Fibroblast of mammary gland (primary cell): ENCODE results near the gene PLEKHD1.

Source experiments
- DNase-seq: peaks from one replicate; pipeline ENCODE4 v3.0.0-alpha.2; 2010; ENCODE audit warnings: low read depth
- H3K4me3 ChIP-seq: 2 replicates; pipeline ENCODE4 v1.5.1; 2011; ENCODE audit warnings: low read depth, mild to moderate bottlenecking, low read length, moderate library complexity; ENCODE audit not compliant: control insufficient read depth
- CTCF ChIP-seq: conservative IDR thresholded peaks from 2 replicates; pipeline ENCODE4 v1.5.1; 2011; ENCODE audit warnings: low read depth, low read length, inconsistent platforms; ENCODE audit not compliant: control insufficient read depth, insufficient read depth

The PLEKHD1 gene

GRCh38 chr14:69543341-69544115, 59.0 kb downstream of the PLEKHD1 start:
- DNase-seq, result peak; percentile 98
- no peak for TF ChIP-seq CTCF
- H3K4me3 ChIP-seq, result no peak overlapping the region

DNA sequence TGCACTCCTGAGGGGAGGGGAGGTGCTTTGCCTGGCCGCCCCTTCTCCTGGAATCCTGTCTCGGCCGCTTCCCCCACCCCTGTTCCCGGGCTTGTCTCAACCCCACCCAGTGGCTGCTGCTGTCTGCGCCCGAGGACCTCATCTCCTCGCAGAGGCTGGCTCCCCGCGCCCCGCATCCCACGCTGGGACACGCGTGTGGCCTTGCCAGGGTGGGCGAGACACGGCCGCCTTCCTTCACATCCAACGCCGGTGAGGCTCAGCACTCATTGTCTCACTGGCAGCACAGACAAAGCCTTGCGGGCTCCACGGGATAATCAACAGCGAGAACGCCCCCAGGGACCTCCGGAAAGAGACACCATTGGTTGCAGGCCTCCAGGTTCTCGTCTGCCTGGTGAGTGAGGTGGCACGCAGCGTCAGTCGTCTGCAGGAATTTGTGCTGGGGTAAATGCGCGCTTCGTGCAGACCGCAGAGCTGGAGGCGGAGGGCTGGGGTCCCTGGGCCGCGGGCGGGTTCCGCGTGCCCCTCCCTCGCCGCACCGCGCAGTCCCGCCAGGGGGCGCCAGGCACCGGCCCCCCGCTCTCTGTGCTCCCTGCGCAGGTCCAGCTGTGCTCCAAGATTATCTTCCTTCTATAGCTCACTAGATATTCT, 63.3 kb downstream of the PLEKHD1 start:
- peak; percentile 21 for DNase-seq
- peak; percentile 33 for TF ChIP-seq CTCF
- H3K4me3 ChIP-seq, result peak overlapping the region; percentile 15

GRCh38 chr14:69548566-69548965, 64.0 kb downstream of the PLEKHD1 start:
- TF ChIP-seq CTCF, result no peak
- H3K4me3 ChIP-seq, result no peak overlapping the region
- no peak for DNase-seq

DNA sequence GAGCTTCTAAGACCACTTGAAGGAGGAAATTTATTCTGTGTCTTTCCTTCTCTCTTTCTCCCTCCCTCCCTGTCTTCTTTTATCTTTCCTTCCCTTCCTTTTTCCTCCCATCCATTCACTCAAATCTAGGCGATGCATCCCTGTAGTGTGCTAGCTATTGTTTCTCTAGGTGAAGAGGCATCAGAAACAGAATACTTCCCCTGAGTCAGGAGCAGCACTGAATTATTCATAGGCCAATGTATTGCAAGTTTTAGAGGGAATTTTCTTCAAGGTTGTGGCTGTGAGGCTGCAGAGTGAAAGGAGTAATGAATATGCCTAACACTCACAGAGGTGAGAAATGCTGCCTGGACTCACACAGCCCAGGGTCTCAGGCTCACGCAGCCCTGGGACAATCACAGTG, 67.0 kb downstream of the PLEKHD1 start:
- TF ChIP-seq CTCF, result no peak
- no peak for DNase-seq
- no peak overlapping the region for H3K4me3 ChIP-seq

DNA sequence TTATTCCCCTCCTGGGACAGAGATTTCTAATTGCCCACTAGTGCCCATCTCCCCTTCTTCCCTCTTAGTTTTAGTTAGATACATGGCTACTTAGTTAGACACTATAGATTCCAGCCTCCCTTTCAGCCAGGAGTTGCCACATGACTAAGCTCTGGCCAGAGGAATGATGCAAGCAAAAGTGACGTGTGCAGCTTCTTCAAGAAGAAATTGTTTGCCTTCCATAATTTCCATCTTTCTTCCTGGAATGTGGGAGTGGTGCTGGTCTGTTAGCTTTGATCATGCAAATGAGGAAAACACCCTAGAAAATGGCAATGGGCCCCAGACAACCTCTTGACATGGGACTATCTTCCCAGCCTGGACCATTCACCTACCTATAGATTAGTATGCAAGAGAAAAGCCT, 68.7 kb downstream of the PLEKHD1 start:
- no peak for TF ChIP-seq CTCF
- H3K4me3 ChIP-seq, result no peak overlapping the region
- peak; percentile 90 for DNase-seq

DNA sequence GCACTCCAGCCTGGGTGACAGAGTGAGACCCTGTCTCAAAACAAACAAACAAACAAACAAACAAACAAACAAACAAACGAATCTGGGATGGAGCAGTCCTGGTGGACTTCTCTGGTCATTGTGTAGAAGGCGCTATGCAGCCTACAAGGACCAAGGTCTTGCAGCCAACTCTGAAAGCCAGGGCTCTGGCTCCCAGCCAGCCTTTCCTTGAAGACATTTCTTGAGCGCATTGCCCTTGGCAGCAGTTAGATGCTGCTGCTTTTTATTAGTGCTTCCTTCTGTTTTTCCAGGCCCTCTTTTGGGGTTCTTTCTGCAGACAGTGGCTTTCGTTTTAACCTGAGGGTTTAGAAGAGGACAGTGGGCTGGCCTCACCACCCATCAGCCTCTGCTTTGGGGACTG, 70.0 kb downstream of the PLEKHD1 start:
- peak; percentile 25 for DNase-seq
- no peak for TF ChIP-seq CTCF
- H3K4me3 ChIP-seq, result no peak overlapping the region
